Neuronal stem cell (in vitro differentiated cells): ENCODE data around the gene MICALL2.
"Not testable (repeated sequence)": the region's sequence is repeated elsewhere in the genome, so short reads cannot be mapped to it uniquely, and the experiment has no call there.

Experiments used
- DNase-seq: peaks from one replicate; pipeline ENCODE4 v3.0.0-alpha.2; 2013; ENCODE audit warnings: low spot score
- H2AFZ ChIP-seq: one replicate; pipeline ENCODE4 v1.6.1; 2013; ENCODE audit warnings: mild to moderate bottlenecking, low read length, inconsistent platforms
- H2AK5ac ChIP-seq: 2 replicates; pipeline ENCODE4 v1.6.1; 2013; ENCODE audit warnings: low read depth, mild to moderate bottlenecking, inconsistent platforms, low read length, moderate library complexity, mixed read lengths
- H2BK120ac ChIP-seq: 2 replicates; pipeline ENCODE4 v1.6.1; 2013; ENCODE audit warnings: low read depth, mild to moderate bottlenecking, inconsistent platforms, low read length, moderate library complexity, mixed read lengths
- H2BK12ac ChIP-seq: one replicate; pipeline ENCODE4 v1.6.1; 2013; ENCODE audit warnings: low read length, inconsistent platforms
- H2BK15ac ChIP-seq: 2 replicates; pipeline ENCODE4 v1.6.1; 2013; ENCODE audit warnings: mild to moderate bottlenecking, low read length, inconsistent platforms, mixed read lengths
- H2BK5ac ChIP-seq: one replicate; pipeline ENCODE4 v1.6.1; 2013; ENCODE audit warnings: inconsistent platforms, mild to moderate bottlenecking, low read length, moderate library complexity
- H3K14ac ChIP-seq: one replicate; pipeline ENCODE4 v1.6.1; 2013; ENCODE audit warnings: low read length, inconsistent platforms
- H3K18ac ChIP-seq: 2 replicates; pipeline ENCODE4 v1.6.1; 2013; ENCODE audit warnings: low read length, inconsistent platforms
- H3K23ac ChIP-seq: 2 replicates; pipeline ENCODE4 v1.6.1; 2013; ENCODE audit warnings: low read depth, mild to moderate bottlenecking, mixed read lengths, low read length, inconsistent platforms; ENCODE audit not compliant: poor library complexity
- H3K27ac ChIP-seq: replicated peaks from 3 replicates; pipeline ENCODE4 v1.5.1; 2013; ENCODE audit warnings: low read length, inconsistent platforms
- H3K27me3 ChIP-seq, 3 experiments: 2 replicates each; pipeline ENCODE4 v1.6.1; 2013; ENCODE audit warnings: low read length in 3 of 3, mild to moderate bottlenecking in 2 of 3, inconsistent platforms in 1 of 3, low read depth in 1 of 3, mixed read lengths in 1 of 3, moderate library complexity in 1 of 3; ENCODE audit not compliant: control insufficient read depth in 3 of 3, insufficient read depth in 3 of 3
- H3K36me3 ChIP-seq, 2 donors: replicated peaks in 1 of 2; 2 replicates each; pipeline ENCODE4 v1.6.1; 2013; ENCODE audit warnings: low read length in 2 of 2; ENCODE audit not compliant: control insufficient read depth in 2 of 2, insufficient read depth in 2 of 2
- H3K4ac ChIP-seq: 2 replicates; pipeline ENCODE4 v1.6.1; 2013; ENCODE audit warnings: inconsistent platforms, mild to moderate bottlenecking, low read length, moderate library complexity
- H3K4me1 ChIP-seq, 2 donors: 1 replicate in 1 of 2; 2 replicates in 1 of 2; pipeline ENCODE4 v1.6.1; 2013; ENCODE audit warnings: low read length in 2 of 2, low read depth in 1 of 2; ENCODE audit not compliant: control insufficient read depth in 2 of 2, insufficient read depth in 1 of 2
- H3K4me2 ChIP-seq: one replicate; pipeline ENCODE4 v1.6.1; 2013; ENCODE audit warnings: mild to moderate bottlenecking, low read length, inconsistent platforms; ENCODE audit not compliant: insufficient read depth, poor library complexity, severe bottlenecking
- H3K4me3 ChIP-seq, 2 donors: 2 replicates each; pipeline ENCODE4 v1.5.1; 2013; ENCODE audit warnings: low read length in 2 of 2, mild to moderate bottlenecking in 2 of 2, inconsistent platforms in 1 of 2, moderate library complexity in 1 of 2
- H3K79me1 ChIP-seq: one replicate; pipeline ENCODE4 v1.6.1; 2013; ENCODE audit warnings: low read depth, mild to moderate bottlenecking, inconsistent platforms, low read length, moderate library complexity
- H3K9ac ChIP-seq: one replicate; pipeline ENCODE4 v1.6.1; 2013; ENCODE audit warnings: mild to moderate bottlenecking, low read depth, low read length, inconsistent platforms; ENCODE audit not compliant: poor library complexity
- H3K9me3 ChIP-seq, 2 donors: replicated peaks in 1 of 2; 2 replicates each; pipeline versions ENCODE3 to v1.6.1; 2013; ENCODE audit warnings: low read length in 2 of 2, mild to moderate bottlenecking in 2 of 2, inconsistent platforms in 1 of 2, low read depth in 1 of 2, mixed read lengths in 1 of 2, moderate library complexity in 1 of 2; ENCODE audit not compliant: control insufficient read depth in 2 of 2, insufficient read depth in 1 of 2
- H4K8ac ChIP-seq: one replicate; pipeline ENCODE4 v1.6.1; 2013; ENCODE audit warnings: low read depth, mild to moderate bottlenecking, inconsistent platforms, low read length, moderate library complexity
- H4K91ac ChIP-seq: one replicate; pipeline ENCODE4 v1.6.1; 2013; ENCODE audit warnings: low read length, low read depth, mild to moderate bottlenecking, inconsistent platforms; ENCODE audit not compliant: poor library complexity
- WGBS, 2 donors: extraction: QIAGEN DNeasy Blood & Tissue Kit; methylation state at CpG; one replicate each; pipeline ENCODE4 v1.1.7; 2013; ENCODE audit warnings: missing lambda C conversion rate in 2 of 2, mixed read lengths in 1 of 2; ENCODE audit not compliant: insufficient read length in 2 of 2, insufficient replicate concordance in 1 of 2; ENCODE audit errors: extremely low coverage in 2 of 2; 5-methylcytosine and 5-hydroxymethylcytosine counted together

The MICALL2 gene

GRCh38 chr7:1447551-1448244 is 11.6 kb downstream of the MICALL2 start:
- H3K14ac ChIP-seq, result no peak overlapping the region
- peaks cover 9 to 13% of the 10 kb centered on the region in 2 donors for H3K4me1 ChIP-seq
- no peak overlapping the region for H3K27ac ChIP-seq
- H2BK15ac ChIP-seq, result no peak overlapping the region
- H2BK5ac ChIP-seq, result peak overlapping the region; percentile 87
- H3K4ac ChIP-seq, result no peak overlapping the region
- no peaks in the 10 kb centered on the region for H3K9me3 ChIP-seq
- H3K4me3 ChIP-seq, result no peak overlapping the region
- no peaks in the 10 kb centered on the region for H3K36me3 ChIP-seq
- H2AFZ ChIP-seq, result no peak overlapping the region
- peaks cover 3% of the 10 kb centered on the region for H3K79me1 ChIP-seq
- H3K4me2 ChIP-seq, result no peak overlapping the region
- peak overlapping the region; percentile 89 for H2AK5ac ChIP-seq
- H3K27me3 ChIP-seq, result no peaks in the 10 kb centered on the region
- no peak overlapping the region for H2BK120ac ChIP-seq
- no peak overlapping the region for H4K8ac ChIP-seq
- H3K18ac ChIP-seq, result peak overlapping the region; percentile 48
- no peak overlapping the region for H3K23ac ChIP-seq
- no peak overlapping the region for H3K9ac ChIP-seq
- no peak overlapping the region for H4K91ac ChIP-seq
- H2BK12ac ChIP-seq, result no peak overlapping the region
- DNase-seq, result no peak
- no CpG with 5 or more reads among the region's 15 CpGs for WGBS, 2 donors

DNA sequence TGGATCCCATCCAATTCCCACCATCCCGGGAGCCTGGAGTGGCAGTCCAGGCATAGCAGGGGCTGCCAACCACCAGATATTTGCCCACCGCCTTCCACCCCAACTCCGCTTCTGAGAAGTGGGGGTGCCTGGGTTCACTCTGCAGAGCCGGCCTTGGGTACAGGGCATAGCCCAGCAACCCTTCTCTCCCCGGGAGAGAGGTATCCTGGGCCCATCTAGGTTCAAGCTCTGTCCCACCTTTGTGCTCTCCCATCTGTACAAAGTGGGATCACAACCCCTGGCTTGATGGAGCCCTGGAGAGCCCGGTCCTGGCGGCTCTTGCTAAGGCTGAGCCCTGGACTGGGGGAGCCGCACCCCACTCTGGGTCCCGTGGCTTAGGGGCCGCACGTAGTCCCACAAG is 12.2 kb downstream of the MICALL2 start:
- Histone ChIP-seq H2BK120ac (no peak overlapping the region), H3K14ac (no peak overlapping the region), H3K4me1 (peaks cover 3 to 7% of the 10 kb centered on the region in 2 donors), H4K91ac (no peak overlapping the region), H2BK15ac (no peak overlapping the region), H3K79me1 (peaks cover 3% of the 10 kb centered on the region), H3K27me3 (no peaks in the 10 kb centered on the region), H2AFZ (no peak overlapping the region), H3K18ac (peak overlapping the region; percentile 48), H3K9me3 (no peaks in the 10 kb centered on the region), H3K27ac (no peak overlapping the region), H3K4me2 (no peak overlapping the region), H3K23ac (no peak overlapping the region), H3K9ac (no peak overlapping the region), H3K4ac (no peak overlapping the region), H3K4me3 (no peak overlapping the region), H2BK5ac (peak overlapping the region; percentile 22), H3K36me3 (no peaks in the 10 kb centered on the region), H2AK5ac (peak overlapping the region; percentile 89), H4K8ac (no peak overlapping the region), H2BK12ac (no peak overlapping the region)
- DNase-seq, result no peak
- no CpG with 5 or more reads among the region's 11 CpGs for WGBS, 2 donors

DNA sequence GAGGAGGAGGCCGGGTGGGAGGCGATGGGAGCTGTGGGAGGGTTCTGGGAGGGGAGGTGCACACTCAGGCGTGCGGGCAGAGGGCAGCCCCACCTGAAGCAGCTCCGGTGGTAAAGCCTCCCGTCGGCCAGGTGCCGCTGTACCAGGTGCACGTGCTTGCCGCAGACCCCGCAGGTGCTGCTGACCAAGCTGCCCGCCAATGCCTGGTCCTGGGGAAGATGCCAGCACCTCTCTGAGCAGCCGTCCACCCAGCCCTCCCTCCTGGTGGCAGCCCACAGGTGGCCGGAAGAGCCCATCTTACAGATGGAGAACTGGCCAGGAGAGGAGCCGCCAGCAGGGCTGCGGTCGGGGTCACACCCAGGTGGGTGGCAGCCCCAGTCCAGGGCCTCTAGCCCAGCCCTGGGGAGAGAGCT is 12.6 kb downstream of the MICALL2 start:
- Histone ChIP-seq H2BK120ac (no peak overlapping the region), H3K4me3 (peak overlapping the region in 1 of 2 donors; percentile 26), H3K27me3 (no peaks in the 10 kb centered on the region), H3K18ac (peak overlapping the region; percentile 64), H3K79me1 (peaks cover 2% of the 10 kb centered on the region), H3K4me2 (no peak overlapping the region), H2BK15ac (peak overlapping the region; percentile 55), H3K23ac (no peak overlapping the region), H2BK5ac (peak overlapping the region; percentile 22), H3K4ac (no peak overlapping the region), H4K91ac (no peak overlapping the region), H2AFZ (no peak overlapping the region), H3K27ac (no peak overlapping the region), H4K8ac (no peak overlapping the region), H2AK5ac (peak overlapping the region; percentile 89), H3K9me3 (no peaks in the 10 kb centered on the region), H3K14ac (no peak overlapping the region), H3K4me1 (peaks cover 0 to 3% of the 10 kb centered on the region in 2 donors), H2BK12ac (no peak overlapping the region), H3K9ac (no peak overlapping the region), H3K36me3 (no peaks in the 10 kb centered on the region)
- no peak for DNase-seq
- no CpG with 5 or more reads among the region's 17 CpGs for WGBS, 2 donors

GRCh38 chr7:1446026-1446425 is 13.2 kb downstream of the MICALL2 start:
- not testable (repeated sequence) for H3K27me3 ChIP-seq, H2BK15ac ChIP-seq, H3K79me1 ChIP-seq, H3K9ac ChIP-seq, H3K4me3 ChIP-seq, H2BK12ac ChIP-seq, H2AFZ ChIP-seq, DNase-seq, H3K27ac ChIP-seq, H3K4me1 ChIP-seq, H2BK120ac ChIP-seq, H3K14ac ChIP-seq, H3K9me3 ChIP-seq, H3K4me2 ChIP-seq, H3K36me3 ChIP-seq, H2BK5ac ChIP-seq, H4K91ac ChIP-seq
- H3K18ac ChIP-seq, result peak overlapping the region; percentile 76
- H3K4ac ChIP-seq, result peak overlapping the region; percentile 2
- H4K8ac ChIP-seq, result peak overlapping the region; percentile 48
- no CpG with 5 or more reads among the region's 5 CpGs for WGBS, 2 donors
- H2AK5ac ChIP-seq, result peak overlapping the region; percentile 91
- H3K23ac ChIP-seq, result peak overlapping the region; percentile 37
